ENCODE measurements around the gene LAMB4.

LAMB4 gene

DNA sequence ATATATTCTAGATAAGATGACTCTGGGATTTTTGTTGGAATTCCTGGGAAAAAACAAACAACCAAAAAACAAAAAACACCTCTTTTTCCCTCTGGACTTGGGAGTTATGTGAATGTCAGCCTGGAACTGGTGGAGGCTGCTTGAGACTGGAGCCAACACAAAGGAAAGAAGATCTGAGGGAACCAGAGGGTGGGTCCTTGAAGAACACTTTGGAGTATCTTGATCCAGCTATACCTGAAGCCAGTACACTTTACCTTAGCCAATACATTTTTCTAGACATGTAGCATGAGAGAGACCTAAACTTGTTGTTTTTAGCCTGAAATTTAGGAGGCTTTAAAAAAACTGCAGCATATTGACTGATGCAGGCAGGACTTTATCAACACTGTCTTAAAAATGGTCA is 121.3 kb downstream of the LAMB4 start:
- DNase-seq = no peak

DNA sequence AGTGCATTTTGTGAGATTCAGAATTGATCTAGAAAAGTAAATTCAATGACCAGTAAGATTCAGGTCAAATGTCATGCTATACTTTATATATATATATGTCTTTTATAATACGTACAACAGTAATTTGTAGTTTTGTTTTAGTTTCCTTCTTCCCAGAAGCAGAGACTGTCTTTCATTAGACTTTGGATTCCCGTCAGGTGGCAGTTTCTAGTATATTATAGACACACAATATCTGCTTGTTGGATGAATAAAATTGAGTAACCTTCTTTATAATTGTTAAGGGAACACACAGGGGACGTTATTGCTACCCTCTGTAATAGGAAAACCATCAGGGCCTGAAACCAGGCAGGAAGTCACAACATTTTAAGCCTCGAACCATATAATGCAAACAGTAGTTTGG is 121.9 kb downstream of the LAMB4 start:
- no peak for DNase-seq

DNA sequence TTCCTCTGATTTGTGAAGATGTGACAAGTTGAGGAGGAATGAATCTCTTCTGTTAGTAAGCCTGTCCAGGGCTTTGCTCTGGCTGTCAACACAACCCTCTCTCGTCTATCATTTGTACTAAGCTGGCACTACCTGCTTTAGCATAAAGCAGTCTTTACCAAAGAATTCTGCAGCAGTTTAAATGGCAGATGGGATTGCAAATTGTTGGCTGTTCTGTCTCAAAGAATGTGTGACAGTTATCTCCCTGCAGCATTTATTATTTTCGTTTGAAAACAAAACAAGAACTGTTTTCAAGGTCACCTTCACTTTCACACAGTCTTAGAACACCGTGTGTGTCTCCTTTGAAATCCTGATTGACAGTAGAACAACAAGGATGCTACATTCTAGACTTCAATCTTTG is 122.4 kb downstream of the LAMB4 start:
- no peak for DNase-seq

DNA sequence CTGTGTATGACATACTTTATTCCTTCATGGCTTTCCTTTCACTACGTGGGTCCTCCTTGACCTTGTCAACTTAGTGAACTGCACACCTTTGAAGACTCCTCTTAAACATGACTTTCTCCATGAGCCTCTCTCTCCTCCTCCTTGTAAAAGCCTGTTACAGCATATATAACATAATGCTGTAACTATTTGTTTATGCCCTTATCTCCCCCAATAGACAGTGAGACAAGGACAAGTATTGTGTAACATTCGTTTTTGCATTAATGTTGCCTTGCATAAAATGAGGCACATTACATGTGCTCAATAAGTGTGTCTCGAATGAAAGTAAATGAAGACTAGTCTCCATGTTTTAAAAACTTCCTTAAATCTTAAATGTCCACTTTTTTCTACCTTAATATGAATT is 122.9 kb downstream of the LAMB4 start:
- DNase-seq = no peak

DNA sequence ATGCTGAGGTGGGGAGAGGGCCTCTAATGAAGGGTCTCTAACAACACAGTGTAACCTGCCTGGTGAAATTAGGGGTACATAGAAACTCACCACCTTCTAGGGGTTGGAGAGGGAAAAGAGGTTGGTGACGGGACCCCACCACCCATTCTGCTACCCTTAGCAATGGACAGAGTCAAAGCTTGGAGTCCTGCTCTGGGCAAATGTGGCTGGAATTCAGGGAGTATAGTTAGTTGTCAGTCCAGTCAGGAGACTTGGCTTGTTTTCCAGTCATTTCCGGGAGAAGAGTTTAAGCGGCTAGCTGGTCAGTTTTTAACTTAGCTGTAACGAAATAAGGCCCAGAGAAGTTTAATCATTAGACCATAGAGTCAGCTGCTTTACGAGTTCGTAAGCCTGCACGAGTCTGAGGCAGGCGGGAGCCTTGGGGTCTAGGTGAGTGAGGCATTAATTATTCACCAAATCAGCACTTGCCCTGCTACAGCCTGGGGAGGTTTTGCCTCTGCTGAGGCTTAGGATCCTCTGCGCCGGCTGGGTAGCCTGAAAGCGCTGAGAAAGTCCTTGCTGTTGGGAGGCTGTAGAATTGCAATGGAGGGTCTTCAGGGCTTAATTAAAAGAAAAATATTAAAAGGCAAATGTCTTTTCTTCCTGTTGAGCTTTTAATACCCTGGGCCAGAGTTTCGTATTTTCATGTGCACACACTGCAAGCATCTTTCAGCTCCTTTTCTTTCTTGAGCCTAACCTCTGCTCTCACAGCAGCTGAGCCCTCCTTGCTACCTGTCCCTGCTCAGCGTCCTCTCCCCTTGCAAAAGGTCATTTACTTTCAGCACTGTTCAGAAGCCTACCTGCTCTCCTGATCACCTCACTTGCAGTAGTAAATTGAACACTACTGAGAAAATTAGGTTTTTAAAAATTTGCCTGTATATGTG is 125.7 kb downstream of the LAMB4 start:
- DNase-seq = no peak

DNA sequence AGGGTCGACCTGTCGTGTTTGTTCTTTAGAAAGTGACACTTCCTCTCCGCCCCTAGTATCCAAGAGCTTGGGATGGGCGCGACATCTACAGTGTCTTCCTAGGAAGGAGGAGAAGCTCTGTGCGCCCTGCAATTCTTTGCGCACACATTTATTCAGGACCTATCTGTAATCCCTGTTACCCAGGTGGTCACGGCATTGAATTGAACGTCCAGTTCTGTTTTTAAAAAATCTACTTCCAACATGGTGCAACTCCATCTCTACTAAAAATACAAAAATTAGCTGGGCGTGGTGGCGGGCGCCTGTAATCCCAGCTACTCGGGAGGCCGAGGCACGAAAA is 126.6 kb downstream of the LAMB4 start:
- DNase-seq = no peak

DNA sequence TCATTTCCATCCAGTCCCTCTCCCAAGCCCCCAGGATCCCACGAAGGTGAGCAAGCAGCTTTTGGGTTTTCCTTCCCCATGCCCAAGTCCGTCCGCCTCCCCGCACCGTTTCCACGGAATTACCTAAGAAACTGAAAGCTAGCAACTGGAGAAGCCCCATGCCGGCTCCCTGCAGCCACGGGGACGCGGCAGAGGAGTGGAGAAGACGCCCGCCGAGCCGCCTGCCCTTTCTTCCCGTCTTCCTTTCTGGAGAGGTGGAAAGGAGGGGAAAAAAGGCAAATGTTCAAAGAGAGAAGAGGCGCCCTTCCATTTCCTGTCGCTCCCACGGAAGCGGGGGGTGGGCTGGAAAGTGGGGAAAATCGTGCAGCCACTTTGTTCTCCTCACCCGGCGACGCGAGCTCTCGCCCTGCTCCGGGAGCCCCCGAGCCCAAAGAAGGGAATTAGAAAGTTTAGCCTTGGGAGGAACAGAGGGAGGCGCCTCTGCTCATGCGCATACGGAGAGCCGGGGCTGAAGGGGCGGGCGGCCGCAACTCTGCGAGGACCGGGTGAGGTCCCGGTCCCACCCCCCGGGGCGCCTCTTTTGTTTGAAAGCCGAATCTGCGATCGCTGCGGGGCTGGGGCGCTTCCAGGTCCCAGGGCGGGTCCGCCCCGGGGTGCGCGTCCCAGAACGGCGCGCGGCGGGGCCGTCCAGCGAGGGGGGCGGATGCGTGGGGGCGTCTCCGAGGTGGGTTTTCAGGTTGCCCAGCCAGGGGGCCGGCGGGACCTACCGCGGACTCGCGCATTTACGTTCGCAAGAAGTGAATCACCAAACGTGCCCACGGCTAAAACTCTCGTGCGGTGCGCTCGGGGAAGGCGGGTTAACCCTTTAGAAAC is 127.2 kb downstream of the LAMB4 start, which contains the start of gene LAMB1:
LAMB1 (minus strand) TSS at position 436 of the 873 bp plus-strand sequence; CDS start at position 160, 276 bp downstream.
- DNase-seq = peak; percentile 55

DNA sequence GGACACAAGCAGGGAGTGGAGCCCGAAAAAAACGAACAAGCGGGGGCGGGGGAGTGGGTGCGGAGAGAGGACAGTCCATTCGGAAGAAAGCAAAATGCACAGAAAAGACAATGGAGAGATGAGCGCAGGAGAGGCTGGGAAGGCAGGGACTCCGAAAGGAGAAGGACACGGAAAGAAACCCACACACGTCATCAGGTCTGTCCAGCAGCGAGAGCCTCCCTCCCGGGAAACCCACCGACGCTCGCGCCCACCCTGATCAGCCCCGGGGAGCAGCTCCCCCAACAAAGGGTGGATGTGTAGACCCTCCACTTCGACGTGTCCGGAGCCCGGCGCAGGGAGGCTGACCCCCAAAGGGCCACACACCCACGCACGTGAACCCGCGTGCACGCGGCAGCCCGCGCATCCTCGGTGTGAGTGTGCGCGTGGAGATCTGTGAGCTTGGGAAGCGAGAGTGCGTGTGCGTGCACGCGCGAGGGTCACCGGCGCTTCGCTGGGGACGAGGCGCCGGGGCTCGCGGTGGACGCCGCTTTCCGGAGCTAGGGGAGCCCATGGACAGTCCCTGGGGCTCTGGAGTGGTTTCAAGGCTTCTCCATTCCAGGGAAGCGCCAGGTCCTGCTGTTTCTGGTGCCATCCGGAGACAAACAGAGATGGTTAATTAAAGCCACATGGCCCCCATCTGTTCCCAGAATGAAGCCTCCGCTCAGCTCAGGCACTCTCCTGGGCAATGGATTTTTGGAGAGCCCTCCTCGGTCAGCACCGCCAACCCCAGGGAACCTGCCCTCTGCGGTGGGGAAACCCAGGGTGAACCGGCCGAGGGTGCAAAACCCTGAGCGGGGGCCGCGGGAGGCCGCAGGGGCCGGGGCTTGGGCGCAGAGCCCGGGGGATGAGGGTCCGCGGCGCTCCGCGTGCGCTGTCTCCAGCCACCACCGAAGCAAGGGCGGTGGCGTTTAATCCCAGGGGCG is 128.1 kb downstream of the LAMB4 start:
- DNase-seq = peak; percentile 34

DNA sequence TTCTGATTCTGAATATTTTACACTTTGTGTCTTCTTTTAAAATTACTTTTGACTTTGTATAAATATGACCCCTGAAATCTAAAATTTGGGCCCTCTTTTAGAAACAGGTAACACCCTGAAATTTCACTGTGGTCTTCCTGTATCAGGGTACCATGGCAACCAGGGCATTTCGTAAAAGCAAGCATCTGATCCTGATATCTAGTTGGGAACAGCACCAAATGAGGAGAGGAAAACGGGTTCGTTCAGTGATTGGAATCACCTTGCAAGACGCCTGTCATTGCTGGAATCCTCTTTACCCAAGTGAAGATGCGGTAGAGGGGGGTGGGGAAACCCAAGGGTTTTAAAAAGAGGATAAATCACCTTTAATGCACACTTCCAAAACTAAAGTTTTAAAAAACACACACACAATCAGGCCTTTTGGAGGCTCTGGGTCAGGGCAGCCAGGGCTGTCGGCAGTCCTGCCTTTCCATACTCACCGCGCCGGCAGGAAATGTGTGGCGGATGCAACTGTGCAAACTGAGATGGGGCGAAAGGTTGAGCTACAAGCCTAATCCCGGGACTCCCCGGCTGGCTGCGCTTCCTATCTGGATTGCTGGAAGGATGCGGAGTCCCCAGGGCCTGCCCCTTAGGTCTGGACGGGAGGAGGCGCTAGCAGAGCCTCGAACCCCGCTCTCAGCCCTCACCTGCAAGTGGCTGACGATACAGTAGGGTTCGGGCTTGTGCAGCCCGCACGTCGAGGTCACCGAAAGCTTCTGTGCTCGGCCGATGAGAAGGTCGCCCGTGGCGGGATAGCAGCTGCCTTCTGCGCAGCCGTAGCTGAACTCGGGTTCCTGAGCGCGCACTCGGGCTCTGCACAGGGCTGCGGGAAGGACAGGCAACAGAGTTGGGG is 129.0 kb downstream of the LAMB4 start:
- DNase-seq = no peak

DNA sequence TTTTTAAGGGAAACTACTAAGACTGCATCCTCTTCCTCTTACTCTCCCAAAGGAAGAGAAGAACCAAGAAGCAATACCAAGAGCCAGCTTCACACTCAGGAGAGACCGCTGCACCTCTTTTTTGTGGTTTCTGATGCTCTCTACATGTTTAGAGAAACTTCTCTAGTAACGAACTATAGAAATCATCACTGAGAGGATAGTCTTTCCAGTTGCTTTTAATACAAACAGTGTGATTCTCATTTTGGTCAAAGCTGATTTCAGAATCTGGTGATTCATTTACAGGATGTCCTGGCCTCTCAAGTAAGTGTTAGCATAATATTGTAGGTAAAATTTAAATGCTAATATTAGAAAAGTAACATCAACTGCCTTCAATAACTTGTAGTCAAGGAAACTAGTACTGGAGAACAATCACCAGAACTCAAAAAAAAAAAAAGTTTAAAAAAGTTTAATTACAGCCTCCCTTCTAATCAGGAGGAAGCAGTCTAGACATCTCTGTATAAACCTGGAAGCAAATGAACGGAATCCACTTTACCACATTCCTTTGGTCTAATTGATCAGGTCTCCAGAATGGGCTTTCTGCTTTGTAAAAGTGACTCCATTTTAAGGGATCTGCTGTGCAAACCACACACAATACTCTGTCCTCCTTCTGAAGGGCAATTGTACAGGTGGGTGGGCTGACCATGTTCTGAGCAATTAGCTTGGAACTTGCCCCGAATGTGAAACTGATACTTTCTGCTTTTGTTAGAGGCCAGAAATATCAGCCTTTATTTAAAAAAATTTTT is 130.2 kb downstream of the LAMB4 start:
- no peak for DNase-seq

DNA sequence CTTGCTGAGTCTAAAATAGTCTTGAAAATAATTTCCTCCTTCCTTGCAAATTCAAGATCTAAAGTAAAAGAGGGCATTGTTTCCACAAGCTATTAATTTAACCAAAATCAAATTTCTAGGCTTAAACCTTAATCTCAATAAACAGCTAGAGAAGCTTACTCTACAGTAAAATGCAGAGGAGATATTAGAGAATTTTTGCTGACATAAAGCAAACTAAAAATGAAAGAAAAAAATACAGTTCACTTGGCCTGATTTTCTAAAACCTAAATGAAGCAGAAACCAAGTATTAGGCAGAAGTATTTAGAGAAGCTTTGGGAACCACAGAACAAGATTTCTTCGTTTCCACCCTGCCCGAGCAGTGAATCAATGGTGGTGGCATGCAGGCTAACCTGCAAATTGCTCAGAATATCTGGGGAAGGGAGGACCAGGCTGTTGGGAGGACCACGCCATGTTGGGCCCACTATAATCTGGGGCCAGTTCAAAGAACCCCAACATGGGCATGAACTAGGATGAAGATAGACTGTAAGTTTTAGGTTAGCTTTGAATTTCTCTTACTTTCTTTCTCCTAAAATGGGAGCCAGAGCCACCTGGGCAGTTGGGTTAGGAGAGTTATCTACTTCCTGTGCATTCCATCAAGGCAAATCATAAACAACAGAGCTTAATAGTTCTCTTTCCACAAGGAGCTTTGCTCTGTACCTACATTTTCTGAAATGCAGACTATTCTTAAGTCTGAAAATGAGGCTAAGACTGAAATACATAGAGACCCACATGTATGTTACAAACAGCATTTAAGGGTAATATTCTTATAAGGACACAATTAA is 131.3 kb downstream of the LAMB4 start:
- no peak for DNase-seq

DNA sequence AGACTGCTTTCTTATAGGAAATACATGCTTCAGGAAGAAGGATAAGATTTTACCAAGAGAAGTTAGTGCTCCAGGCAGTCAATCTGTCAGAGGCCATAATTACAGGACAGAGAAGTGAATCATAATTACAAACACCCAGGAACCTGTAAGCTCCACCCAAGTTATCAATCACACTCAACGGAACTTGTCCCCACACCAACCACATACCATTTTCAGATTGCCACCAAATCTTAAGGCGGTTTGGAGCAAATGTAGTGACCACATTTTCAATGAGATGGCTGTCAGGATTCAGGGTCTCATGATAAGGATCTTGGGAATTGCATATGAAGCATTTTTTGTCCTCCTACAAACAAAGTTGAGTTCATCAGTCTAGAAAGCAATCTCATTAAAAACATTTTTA is 132.0 kb downstream of the LAMB4 start:
- no peak for DNase-seq

DNA sequence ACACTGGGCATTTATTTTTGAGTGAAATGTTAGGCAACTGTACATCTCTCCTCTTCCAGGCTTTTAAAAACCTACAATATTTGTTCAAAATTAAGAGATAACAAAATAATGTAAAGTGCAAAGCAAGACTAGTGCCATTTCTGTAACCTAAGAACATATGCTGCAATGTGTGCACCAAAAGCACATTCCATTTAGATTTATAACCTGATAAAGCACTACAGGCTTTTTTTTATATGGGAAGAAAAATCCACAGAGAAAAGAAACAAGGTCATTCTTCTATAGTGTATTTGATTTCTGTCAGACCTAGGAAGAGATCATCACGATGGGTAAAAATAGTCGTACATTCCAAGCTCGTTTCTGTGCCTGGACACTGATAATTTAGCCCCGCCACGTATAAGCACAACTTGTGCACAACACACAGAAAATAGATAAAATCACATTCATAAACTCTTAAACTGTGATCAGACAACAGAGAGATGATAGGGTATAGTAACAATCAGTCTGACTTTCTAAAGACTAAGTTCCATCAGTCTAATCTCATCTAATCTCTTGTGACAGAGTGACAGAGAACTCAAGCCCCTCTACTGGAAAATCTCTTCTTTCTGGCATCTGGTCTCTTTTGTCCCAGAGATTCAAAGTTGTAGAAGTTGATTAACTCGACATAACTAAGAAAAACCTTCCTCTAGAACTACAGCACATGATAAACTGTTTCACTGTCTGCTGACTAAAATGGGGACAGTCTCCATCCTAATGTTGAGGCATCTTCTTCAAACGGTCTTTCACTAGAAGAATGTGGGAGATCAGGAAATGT is 133.9 kb downstream of the LAMB4 start:
- DNase-seq = no peak

DNA sequence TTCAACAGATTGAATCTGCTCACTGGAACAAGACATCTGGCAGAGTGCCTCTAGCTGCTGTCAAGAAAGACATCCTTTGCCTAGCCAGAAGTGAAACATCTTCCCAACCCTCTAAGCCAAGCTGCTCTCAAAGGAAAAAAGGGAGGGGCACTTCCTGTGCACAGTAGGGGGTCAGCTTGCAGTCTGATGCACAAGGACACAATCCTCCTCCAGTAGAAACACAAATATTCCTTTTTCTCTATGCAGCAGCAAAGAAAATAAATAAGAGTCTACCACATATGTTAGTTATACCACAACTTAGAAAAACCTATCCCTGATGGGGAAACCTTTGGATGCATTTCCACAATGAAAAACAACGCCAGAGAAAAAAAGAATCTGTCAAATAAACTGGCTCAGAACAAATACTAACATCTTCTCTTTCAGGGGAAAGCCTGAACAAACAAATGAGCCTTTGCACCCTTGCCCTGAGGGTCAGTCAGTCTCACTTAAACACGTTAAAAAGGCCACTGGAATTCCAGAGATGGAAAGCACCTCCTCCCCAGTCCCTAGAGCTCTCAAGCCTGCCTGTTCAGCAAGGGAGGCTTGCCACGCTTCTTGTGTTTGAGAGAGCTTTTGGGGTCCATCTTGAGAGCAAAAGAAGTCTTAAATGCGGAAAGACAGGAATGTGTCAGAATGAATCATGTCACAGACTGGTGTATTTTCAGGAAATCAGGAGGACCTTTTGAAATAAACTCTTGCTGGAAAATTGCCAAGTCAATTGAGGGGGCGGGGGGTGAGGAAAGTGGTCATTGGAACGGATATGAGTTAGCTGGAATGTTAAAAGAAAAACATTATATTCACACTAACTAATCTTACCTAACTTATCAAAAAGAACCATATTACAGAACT is 134.7 kb downstream of the LAMB4 start:
- peak; percentile 35 for DNase-seq

DNA sequence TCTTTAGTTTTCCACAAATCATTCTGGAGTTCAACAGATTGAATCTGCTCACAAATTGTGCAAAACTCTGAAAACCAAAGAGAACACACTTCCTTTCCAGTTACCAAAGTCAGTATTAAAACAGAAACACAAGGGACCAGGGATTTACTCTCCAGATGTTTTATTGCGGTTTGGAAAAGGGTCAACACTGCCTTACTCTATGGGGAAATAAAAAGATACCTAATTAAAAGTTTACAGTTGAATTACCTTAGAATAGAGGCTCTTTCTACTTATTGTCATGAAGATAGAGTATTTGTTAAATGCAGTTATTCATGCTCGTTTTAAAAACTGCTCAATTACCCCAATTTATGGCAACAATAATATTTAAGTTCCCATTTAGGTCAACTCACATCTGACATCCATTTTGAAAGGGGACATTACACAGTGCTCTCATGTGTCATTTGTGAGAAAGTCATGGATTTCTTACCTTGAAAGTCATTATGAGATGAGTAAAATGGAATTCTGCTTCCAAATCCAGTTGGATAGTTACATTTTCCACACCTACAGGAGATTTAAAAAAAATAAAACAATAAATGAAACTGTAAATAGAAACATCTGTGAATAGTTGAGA is 135.6 kb downstream of the LAMB4 start:
- no peak for DNase-seq

DNA sequence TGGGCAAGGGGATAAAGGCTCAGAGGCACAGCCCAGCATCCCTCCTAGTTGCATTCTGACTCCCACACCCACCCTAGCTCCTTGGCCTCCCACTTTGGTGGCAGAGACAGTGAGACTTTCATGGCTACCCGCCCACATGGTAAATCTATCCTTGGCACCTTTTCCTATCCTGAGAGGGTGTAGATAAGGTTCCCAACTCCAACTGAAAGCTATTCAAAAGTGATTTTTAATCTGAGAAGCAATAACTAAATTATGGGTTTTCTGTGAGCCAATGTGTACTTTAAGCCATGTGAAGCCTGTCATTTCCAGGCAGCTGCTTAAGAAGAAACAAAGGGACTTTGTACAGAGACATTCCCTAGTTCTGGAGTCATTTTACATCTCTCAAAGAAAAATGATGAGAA is 136.3 kb downstream of the LAMB4 start:
- no peak for DNase-seq

DNA sequence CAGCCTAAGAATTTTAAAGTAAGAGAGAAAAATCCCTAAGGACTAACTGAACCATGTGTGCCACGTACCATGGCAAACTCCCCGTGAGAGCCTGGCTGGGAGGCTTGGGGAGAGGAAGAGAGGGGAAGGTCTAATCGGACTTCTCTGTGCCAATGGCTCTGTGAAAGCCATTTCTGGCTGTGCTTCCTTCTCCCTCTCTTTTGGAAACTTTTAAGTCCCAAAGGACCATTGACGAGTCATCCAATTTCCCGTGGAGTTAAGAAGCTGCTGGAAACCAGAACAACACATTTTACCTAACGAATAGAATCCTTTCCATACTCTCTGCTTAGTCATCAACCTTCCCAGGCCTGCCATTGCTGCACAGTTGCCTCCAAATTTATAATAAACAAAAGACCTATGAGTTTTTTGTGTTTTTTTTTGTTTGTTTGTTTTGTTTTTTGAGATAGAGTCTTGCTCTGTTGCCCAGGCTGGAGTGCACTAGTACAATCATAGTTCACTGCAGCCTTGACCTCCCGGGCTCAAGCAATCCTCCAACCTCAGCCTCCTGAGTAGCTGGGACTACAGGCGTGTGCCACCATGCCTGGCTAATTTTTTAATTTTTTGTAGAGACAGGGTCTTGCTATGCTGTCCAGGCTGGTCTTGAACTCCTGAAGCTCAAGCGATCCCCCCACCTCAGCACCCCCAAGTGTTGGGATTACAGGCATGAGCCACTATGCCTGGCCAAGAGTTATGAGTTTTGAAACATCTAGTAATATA is 140.4 kb downstream of the LAMB4 start:
- no peak for DNase-seq
